Esophagus muscularis mucosa (tissue), 4 donors: ENCODE data around the gene PNPLA5. TPM values are rescaled to one million over a fixed set of nuclear protein-coding genes. Genes with fewer than 3 reads are reported as not detected.

Experiments used
- DNase-seq: peaks from one replicate; pipeline ENCODE4 v3.0.0-alpha.2; 2017; ENCODE audit errors: extremely low spot score
- H3K27ac ChIP-seq, 4 donors: fragments of 200-600 bp; sonication (generic); replicated peaks in 1 of 4; 1 replicate in 3 of 4; 2 replicates in 1 of 4; pipeline ENCODE4 v1.5.1; 2016 to 2019; ENCODE audit warnings: mild to moderate bottlenecking in 1 of 4
- H3K27me3 ChIP-seq, 4 donors: fragments of 200-600 bp; sonication (generic); one replicate each; pipeline versions ENCODE4 v1.5.1 to v1.6.0; 2016 to 2019
- H3K36me3 ChIP-seq, 4 donors: fragments of 200-600 bp; sonication (generic); one replicate each; pipeline ENCODE4 v1.5.1; 2016 to 2019
- H3K4me1 ChIP-seq, 4 donors: fragments of 200-600 bp; sonication (generic); one replicate each; pipeline ENCODE4 v1.5.1; 2016 to 2019
- H3K4me3 ChIP-seq, 4 donors: fragments of 200-600 bp; sonication (generic); 1 replicate in 2 of 4; 2 replicates in 2 of 4; pipeline ENCODE4 v1.5.1; 2016 to 2019; ENCODE audit warnings: mild to moderate bottlenecking in 4 of 4, moderate library complexity in 1 of 4
- H3K9me3 ChIP-seq, 4 donors: fragments of 200-600 bp; sonication (generic); 1 replicate in 3 of 4; 2 replicates in 1 of 4; pipeline ENCODE4 v1.5.1; 2016 to 2019
- CTCF ChIP-seq, 3 experiments: fragments of 200-600 bp in 2 of 3; fragments of 450-650 bp in 1 of 3; sonication (generic) in 2 of 3; IDR thresholded peaks; one replicate each; pipeline ENCODE4 v1.5.1; 2017 to 2019; ENCODE audit warnings: antibody characterized with exemption in 3 of 3, mild to moderate bottlenecking in 2 of 3, moderate library complexity in 1 of 3
- EP300 ChIP-seq: sonication (generic); formaldehyde crosslinking; IDR thresholded peaks from one replicate; pipeline ENCODE4 v1.6.1; 2017; ENCODE audit warnings: antibody characterized with exemption
- POLR2A ChIP-seq: fragments of 450-650 bp; IDR thresholded peaks from one replicate; pipeline ENCODE4 v1.6.1; 2017; ENCODE audit warnings: antibody characterized with exemption, moderate library complexity, mild to moderate bottlenecking, low read depth
- POLR2AphosphoS5 ChIP-seq, 2 donors: sonication (generic); formaldehyde crosslinking; IDR thresholded peaks; one replicate each; pipeline ENCODE4 v1.6.1; 2017; ENCODE audit warnings: antibody characterized with exemption in 2 of 2
- WGBS: methylation state at CpG from one replicate; pipeline ENCODE4 v1.1.5; 2018; 5-methylcytosine and 5-hydroxymethylcytosine counted together
- intact Hi-C: fragments of 100-400 bp; cut with DNase I; formaldehyde crosslinking; loops from one replicate; pipeline ENCODE4 v1.15.1; 2023
- total RNA-seq, 4 donors: library from RNA; depleted of rRNA; stranded (reverse); fragments of >200 nt; gene quantifications; one replicate each; pipeline versions ENCODE4 v1.1.0 to v1.2.1, GENCODE V29; 2016

PNPLA5 gene
- total RNA-seq, 4 donors from 2014 or later, result not detected

- TF ChIP-seq EP300 (no peak), POLR2AphosphoS5 (IDR thresholded peaks at IDR 0.05) (no peak)
- Histone ChIP-seq H3K27me3 (peaks cover 0 to 84% (median 19%) of the 10 kb centered on the region in 4 donors), H3K27ac (no peak within 1 kb of the TSS), H3K4me3 (peak within 1 kb of the TSS; percentile 28 to 45 (median 34)), H3K4me1 (peaks cover 0 to 12% (median 6%) of the 10 kb centered on the region in 4 donors), H3K9me3 (peaks cover 0 to 5% (median 0%) of the 10 kb centered on the region in 4 donors), H3K36me3 (no peaks in the 10 kb centered on the region)
- no peak for DNase-seq
- intact Hi-C loops, result no loop called here
- WGBS, result 14% methylated on average over 10 of the region's 121 CpGs
Measured at GRCh38 chr22:43862074-43862881, 29.5 kb downstream of the PNPLA5 start, which contains the start of gene SULT4A1. Gene SULT4A1 (minus strand): TSS chr22:43862513. CDS start chr22:43862382, 131 bp downstream.

DNA sequence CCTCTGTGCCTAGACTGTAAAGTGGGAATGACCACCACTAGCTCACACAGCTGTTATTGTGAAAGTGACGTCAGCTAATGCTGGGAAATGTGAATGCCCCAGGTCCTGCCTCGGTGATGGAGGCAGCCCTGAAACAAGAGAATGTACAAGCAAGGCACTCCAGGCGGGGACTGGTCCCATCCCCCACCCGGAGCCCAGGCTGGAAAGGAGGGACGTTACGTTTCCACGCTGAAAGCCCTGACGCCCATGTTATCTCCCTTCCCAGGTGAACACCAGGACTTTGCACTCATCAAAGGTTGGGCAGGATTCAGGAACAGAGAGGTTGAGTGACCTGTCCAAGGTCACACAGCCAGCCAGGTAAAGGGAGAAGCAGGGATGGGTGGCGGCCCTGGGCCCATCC lies 30.3 kb downstream of the PNPLA5 start:
- peaks cover 0 to 80% (median 19%) of the 10 kb centered on the region in 4 donors for H3K27me3 ChIP-seq
- peaks cover 0 to 13% (median 2%) of the 10 kb centered on the region in 4 donors for H3K9me3 ChIP-seq
- intact Hi-C loops, result no loop called here
- H3K4me1 ChIP-seq, result peaks cover 0 to 12% (median 6%) of the 10 kb centered on the region in 4 donors
- H3K36me3 ChIP-seq, result no peaks in the 10 kb centered on the region
- H3K27ac ChIP-seq, result no peak overlapping the region
- no peak for DNase-seq
- 54% methylated on average over 8 of the region's 9 CpGs for WGBS
- no peak for TF ChIP-seq POLR2AphosphoS5 (IDR thresholded peaks at IDR 0.05)
- TF ChIP-seq EP300, result no peak
- H3K4me3 ChIP-seq, result peak overlapping the region in 2 of 4 donors; percentile 33 to 45

DNA sequence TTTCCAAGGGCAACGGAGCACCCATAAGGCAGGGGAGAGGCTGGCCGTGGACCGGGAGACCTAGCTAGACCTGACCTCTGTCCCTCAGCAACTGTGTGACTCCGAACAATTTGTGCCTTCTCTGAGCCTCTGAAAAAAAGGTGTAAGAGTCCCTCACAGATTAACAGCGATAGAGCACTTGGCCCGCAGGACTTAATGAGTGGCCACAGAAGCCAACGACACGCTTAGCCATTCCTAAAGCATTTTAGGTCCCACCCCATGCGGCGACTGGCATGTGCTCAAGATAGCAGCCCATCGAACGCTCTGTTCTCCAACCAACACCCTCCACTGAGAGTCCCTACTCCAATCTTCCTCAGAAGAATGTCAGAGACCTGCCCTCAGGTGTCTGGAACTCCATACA lies 31.0 kb downstream of the PNPLA5 start:
- intact Hi-C loops, result no loop called here
- Histone ChIP-seq H3K36me3 (no peaks in the 10 kb centered on the region), H3K9me3 (peaks cover 0 to 20% (median 5%) of the 10 kb centered on the region in 4 donors), H3K4me1 (peaks cover 0 to 12% (median 6%) of the 10 kb centered on the region in 4 donors), H3K27me3 (peaks cover 0 to 84% (median 19%) of the 10 kb centered on the region in 4 donors), H3K4me3 (no peak overlapping the region), H3K27ac (no peak overlapping the region)
- no peak for DNase-seq
- WGBS, result 81% methylated on average over 12 of the region's 12 CpGs
- TF ChIP-seq CTCF (IDR thresholded peaks at IDR 0.05) (no peak), POLR2A (no peak)

GRCh38 chr22:43860126-43860525 lies 31.7 kb downstream of the PNPLA5 start:
- Histone ChIP-seq H3K4me3 (no peak overlapping the region), H3K27me3 (peaks cover 0 to 81% (median 19%) of the 10 kb centered on the region in 4 donors), H3K4me1 (peaks cover 0 to 12% (median 6%) of the 10 kb centered on the region in 4 donors), H3K9me3 (peaks cover 0 to 22% (median 6%) of the 10 kb centered on the region in 4 donors), H3K27ac (no peak overlapping the region), H3K36me3 (no peaks in the 10 kb centered on the region)
- intact Hi-C loops, result no loop called here
- DNase-seq, result no peak
- no peak for TF ChIP-seq CTCF (IDR thresholded peaks at IDR 0.05)
- TF ChIP-seq EP300, result no peak
- TF ChIP-seq POLR2A, result no peak
- TF ChIP-seq POLR2AphosphoS5 (IDR thresholded peaks at IDR 0.05), result no peak
- WGBS, result 82% methylated on average over 9 of the region's 11 CpGs

GRCh38 chr22:43859621-43860020 lies 32.2 kb downstream of the PNPLA5 start:
- H3K9me3 ChIP-seq, result peaks cover 0 to 22% (median 6%) of the 10 kb centered on the region in 4 donors
- intact Hi-C loops, result no loop called here
- H3K4me1 ChIP-seq, result peaks cover 0 to 12% (median 6%) of the 10 kb centered on the region in 4 donors
- H3K4me3 ChIP-seq, result no peak overlapping the region
- 82% methylated on average over 14 of the region's 14 CpGs for WGBS
- H3K36me3 ChIP-seq, result no peaks in the 10 kb centered on the region
- H3K27me3 ChIP-seq, result peaks cover 0 to 81% (median 19%) of the 10 kb centered on the region in 4 donors
- no peak for TF ChIP-seq POLR2A
- TF ChIP-seq CTCF (IDR thresholded peaks at IDR 0.05), result no peak
- TF ChIP-seq POLR2AphosphoS5 (IDR thresholded peaks at IDR 0.05), result no peak
- TF ChIP-seq EP300, result no peak
- DNase-seq, result no peak
- no peak overlapping the region for H3K27ac ChIP-seq
